Pericardium fibroblast (primary cell): ENCODE data around the gene HEG1. TPM values are rescaled to one million over a fixed set of nuclear protein-coding genes. Genes with fewer than 3 reads are reported as not detected.

Source experiments
- total RNA-seq: library from RNA; depleted of rRNA; stranded (reverse); fragments of >200 nt; gene quantifications from 2 replicates; pipeline ENCODE4 v1.2.3, GENCODE V29; 2015

Gene HEG1
- 173 and 199 TPM in 2 replicates for total RNA-seq

GRCh38 chr3:125055913-125056745 lies at the start of gene HEG1:
HEG1 (minus strand) TSS chr3:125055997; CDS start chr3:125055890, 107 bp downstream.

GRCh38 chr3:124934577-124934976 lies 121.2 kb downstream of the HEG1 start, which contains the start of gene MUC13:
MUC13 (minus strand) TSS chr3:124934751; CDS start chr3:124934712, 39 bp downstream.

Other genes with a start within 250 kb of the HEG1 start
- gene ITGB5, start 168.6 kb downstream of the HEG1 start, total RNA-seq, result 103 and 137 TPM in 2 replicates
- not detected in 2 replicates for gene MUC13, start 121.2 kb downstream of the HEG1 start, total RNA-seq
- 28.5 and 35.6 TPM in 2 replicates for gene SLC12A8, start 156.8 kb upstream of the HEG1 start, total RNA-seq